Ishikawa (cell line): Measurements from ENCODE around the gene PNN.

Experiments
- CEBPB ChIP-seq: IDR thresholded peaks from 2 replicates; pipeline ENCODE4 v1.6.1; 2012
- CREB1 ChIP-seq: IDR thresholded peaks from 2 replicates; pipeline ENCODE4 v1.6.1; 2012; ENCODE audit warnings: low read depth
- EGR1 ChIP-seq: IDR thresholded peaks from 2 replicates; pipeline ENCODE4 v1.6.1; 2012
- EP300 ChIP-seq: IDR thresholded peaks from 2 replicates; pipeline ENCODE4 v1.6.1; 2012; ENCODE audit warnings: borderline replicate concordance
- FOXM1 ChIP-seq: IDR thresholded peaks from 2 replicates; pipeline ENCODE4 v1.6.1; 2012; ENCODE audit warnings: low read depth, borderline replicate concordance
- MAX ChIP-seq: IDR thresholded peaks from 2 replicates; pipeline ENCODE4 v1.6.1; 2012
- NFIC ChIP-seq: IDR thresholded peaks from 2 replicates; pipeline ENCODE4 v1.6.1; 2012
- RAD21 ChIP-seq: IDR thresholded peaks from 2 replicates; pipeline ENCODE4 v1.6.1; 2012; ENCODE audit warnings: low read depth
- TAF1 ChIP-seq: IDR thresholded peaks from 2 replicates; pipeline ENCODE4 v1.6.1; 2012; ENCODE audit warnings: low read depth, mild to moderate bottlenecking
- TCF12 ChIP-seq: IDR thresholded peaks from 2 replicates; pipeline ENCODE4 v1.6.1; 2012; ENCODE audit warnings: low read depth
- TEAD4 ChIP-seq: IDR thresholded peaks from 2 replicates; pipeline ENCODE4 v1.6.1; 2012
- USF1 ChIP-seq: IDR thresholded peaks from 2 replicates; pipeline ENCODE4 v1.6.1; 2012
- YY1 ChIP-seq: IDR thresholded peaks from 2 replicates; pipeline ENCODE4 v1.6.1; 2012; ENCODE audit warnings: low read depth
- ZBTB7A ChIP-seq: IDR thresholded peaks from 2 replicates; pipeline ENCODE4 v1.6.1; 2012; ENCODE audit warnings: low read depth
- TF ChIP-seq, protein P1 (sequence below): IDR thresholded peaks from 2 replicates; pipeline ENCODE4 v1.6.1; 2012; ENCODE audit warnings: low read depth, mild to moderate bottlenecking

The PNN gene

DNA sequence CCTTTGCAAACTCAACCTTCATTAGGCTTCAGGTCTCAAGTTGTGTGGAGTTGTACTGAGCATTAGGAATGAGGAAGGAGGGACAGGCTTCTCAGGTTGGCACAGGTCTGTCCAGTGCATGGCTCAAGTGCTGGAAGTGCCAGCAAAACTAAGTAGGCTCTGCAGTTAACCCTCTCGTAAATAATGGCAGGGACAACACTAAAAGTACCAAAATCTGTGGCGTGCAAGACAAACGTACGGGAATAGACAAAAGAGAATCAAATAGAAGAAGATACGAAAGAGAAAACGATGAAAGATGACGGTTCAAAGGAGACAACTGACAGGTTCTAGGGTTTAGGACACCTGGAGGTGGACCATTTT lies 5.5 kb upstream of the PNN start:
- no peak for TF ChIP-seq CREB1
- TF ChIP-seq NFIC = no peak
- no peak for TF ChIP-seq MAX
- TF ChIP-seq EGR1 = no peak
- no peak for TF ChIP-seq YY1
- TF ChIP-seq RAD21 = no peak

- TF ChIP-seq ZBTB7A (no peak), RAD21 (no peak), TAF1 (no peak), EP300 (no peak), NFIC (no peak), USF1 (no peak), MAX (no peak), CREB1 (no peak), TCF12 (no peak), YY1 (no peak), FOXM1 (no peak), CEBPB (no peak), EGR1 (no peak)
- TF ChIP-seq, protein P1, sequence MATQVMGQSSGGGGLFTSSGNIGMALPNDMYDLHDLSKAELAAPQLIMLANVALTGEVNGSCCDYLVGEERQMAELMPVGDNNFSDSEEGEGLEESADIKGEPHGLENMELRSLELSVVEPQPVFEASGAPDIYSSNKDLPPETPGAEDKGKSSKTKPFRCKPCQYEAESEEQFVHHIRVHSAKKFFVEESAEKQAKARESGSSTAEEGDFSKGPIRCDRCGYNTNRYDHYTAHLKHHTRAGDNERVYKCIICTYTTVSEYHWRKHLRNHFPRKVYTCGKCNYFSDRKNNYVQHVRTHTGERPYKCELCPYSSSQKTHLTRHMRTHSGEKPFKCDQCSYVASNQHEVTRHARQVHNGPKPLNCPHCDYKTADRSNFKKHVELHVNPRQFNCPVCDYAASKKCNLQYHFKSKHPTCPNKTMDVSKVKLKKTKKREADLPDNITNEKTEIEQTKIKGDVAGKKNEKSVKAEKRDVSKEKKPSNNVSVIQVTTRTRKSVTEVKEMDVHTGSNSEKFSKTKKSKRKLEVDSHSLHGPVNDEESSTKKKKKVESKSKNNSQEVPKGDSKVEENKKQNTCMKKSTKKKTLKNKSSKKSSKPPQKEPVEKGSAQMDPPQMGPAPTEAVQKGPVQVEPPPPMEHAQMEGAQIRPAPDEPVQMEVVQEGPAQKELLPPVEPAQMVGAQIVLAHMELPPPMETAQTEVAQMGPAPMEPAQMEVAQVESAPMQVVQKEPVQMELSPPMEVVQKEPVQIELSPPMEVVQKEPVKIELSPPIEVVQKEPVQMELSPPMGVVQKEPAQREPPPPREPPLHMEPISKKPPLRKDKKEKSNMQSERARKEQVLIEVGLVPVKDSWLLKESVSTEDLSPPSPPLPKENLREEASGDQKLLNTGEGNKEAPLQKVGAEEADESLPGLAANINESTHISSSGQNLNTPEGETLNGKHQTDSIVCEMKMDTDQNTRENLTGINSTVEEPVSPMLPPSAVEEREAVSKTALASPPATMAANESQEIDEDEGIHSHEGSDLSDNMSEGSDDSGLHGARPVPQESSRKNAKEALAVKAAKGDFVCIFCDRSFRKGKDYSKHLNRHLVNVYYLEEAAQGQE = no peak
These were observed 1.9 kb upstream of the PNN start for GRCh38 chr14:39173198-39173597.

DNA sequence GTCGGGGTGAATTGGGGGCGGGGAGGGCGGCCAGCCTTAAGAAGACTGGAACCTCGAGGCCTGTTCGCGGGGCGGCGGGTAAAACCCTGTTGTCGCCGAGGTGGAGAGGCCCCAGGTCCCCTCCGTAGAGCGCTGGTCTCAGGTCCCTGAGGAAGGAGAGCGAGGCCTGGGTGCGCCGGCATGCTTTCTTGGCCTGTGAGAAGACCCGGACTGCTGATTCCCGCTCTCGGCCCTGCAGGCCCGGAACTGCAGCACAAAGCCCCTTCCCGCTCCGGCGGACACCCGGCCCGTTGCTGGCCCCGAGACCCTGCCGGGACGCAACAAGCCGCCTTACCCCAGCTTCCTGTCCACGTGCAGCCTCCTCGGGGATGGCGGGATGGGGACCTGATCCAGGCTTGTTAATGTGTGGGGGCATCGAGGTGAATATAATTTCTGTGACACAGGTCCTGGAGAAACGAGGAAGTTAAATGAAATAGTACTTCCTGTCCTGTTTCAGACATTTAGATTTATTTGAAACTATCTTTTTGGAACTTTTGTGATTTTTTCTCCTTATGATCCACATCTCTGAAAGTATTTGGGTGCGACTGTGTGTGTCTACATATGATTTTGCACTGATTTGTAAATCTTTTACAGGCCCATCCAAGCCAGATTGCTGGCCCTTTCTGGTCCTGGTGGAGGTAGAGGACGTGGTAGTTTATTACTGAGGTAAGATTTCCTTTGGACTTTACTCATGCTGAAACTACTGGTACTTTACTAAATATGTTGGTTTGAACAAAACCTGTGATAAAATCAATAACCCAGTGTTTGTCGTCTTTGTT lies 600 bp downstream of the PNN start:
- TF ChIP-seq RAD21 (no peak), MAX (peak; percentile 67), USF1 (no peak), FOXM1 (no peak)

- TF ChIP-seq USF1 (no peak), RAD21 (no peak), CEBPB (no peak), ZBTB7A (no peak), TCF12 (no peak), EP300 (no peak), FOXM1 (no peak), TAF1 (no peak), NFIC (no peak), TEAD4 (no peak), YY1 (no peak), MAX (no peak), CREB1 (no peak), EGR1 (no peak)
- TF ChIP-seq, protein P1 = no peak
These were observed 1.5 kb downstream of the PNN start for GRCh38 chr14:39176263-39177167.

DNA sequence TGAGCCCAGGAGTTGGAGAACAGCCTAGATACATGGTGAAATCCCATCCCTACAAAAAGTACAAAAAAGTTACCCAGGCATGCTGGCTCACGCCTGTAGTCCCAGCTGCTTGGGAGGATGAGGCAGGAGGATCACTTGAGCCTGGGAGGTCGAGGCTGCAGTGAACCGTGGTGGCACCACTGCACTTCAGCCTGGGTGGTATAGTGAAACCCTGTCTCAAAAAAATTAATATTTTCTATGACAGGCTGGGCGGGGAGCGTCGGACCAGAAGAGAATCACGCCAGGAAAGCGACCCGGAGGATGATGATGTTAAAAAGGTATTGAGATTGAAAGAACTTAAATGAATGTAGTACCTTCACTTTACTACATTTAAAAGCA lies 2.1 kb downstream of the PNN start:
- TF ChIP-seq CEBPB (no peak), FOXM1 (no peak), MAX (no peak), CREB1 (no peak), NFIC (no peak), RAD21 (no peak), USF1 (no peak), TAF1 (no peak), YY1 (no peak), ZBTB7A (no peak), TCF12 (no peak), EP300 (no peak), EGR1 (no peak), TEAD4 (no peak)
- TF ChIP-seq, protein P1 = no peak
